B cell (primary cell): ENCODE measurements around the gene NIPBL. TPM values are rescaled to one million over a fixed set of nuclear protein-coding genes. Genes with fewer than 3 reads are reported as not detected.
"Not testable (repeated sequence)": the region's sequence is repeated elsewhere in the genome, so short reads cannot be mapped to it uniquely, and the experiment has no call there.

Source experiments
- ATAC-seq: fragments of 200-7000 bp; cut with Tn5 transposase; one replicate; pipeline ENCODE4 v1.10.0; 2021; ENCODE audit warnings: low read depth, mild to moderate bottlenecking, moderate number of reproducible peaks, moderate library complexity
- CTCF ChIA-PET: fragments of 350-600 bp; sonication (Branson Sonifier 250); formaldehyde crosslinking; loops from one replicate; lab custom pipeline; 2021; ENCODE audit warnings: antibody characterized with exemption, inconsistent platforms; lab: Charles Lee
- POLR2A ChIA-PET: fragments of 350-600 bp; sonication (Branson Sonifier 250); formaldehyde crosslinking; loops from one replicate; lab custom pipeline; 2021; ENCODE audit warnings: antibody characterized with exemption; lab: Charles Lee
- DNase-seq: peaks from one replicate; pipeline ENCODE4 v3.0.0; 2013
- H2AFZ ChIP-seq: 2 replicates; pipeline ENCODE4 v1.6.1; 2012; ENCODE audit warnings: mild to moderate bottlenecking, low read depth, low read length; ENCODE audit not compliant: insufficient read depth, poor library complexity, severe bottlenecking
- H3K27ac ChIP-seq, 2 donors: 1 replicate in 1 of 2; 2 replicates in 1 of 2; pipeline ENCODE4 v1.5.1; 2012 to 2013; ENCODE audit warnings: low read length in 2 of 2, mild to moderate bottlenecking in 2 of 2, moderate library complexity in 1 of 2
- H3K27me3 ChIP-seq, 4 experiments: fragments of 200-600 bp in 1 of 4; sonication (generic) in 1 of 4; replicated peaks in 1 of 4; 1 replicate in 2 of 4; 2 replicates in 2 of 4; pipeline versions ENCODE4 v1.6.1 to v1.7.0; 2013 to 2016; ENCODE audit warnings: low read length in 3 of 4, mild to moderate bottlenecking in 2 of 4, mixed read lengths in 1 of 4, moderate library complexity in 1 of 4; ENCODE audit not compliant: insufficient read depth in 4 of 4, control insufficient read depth in 3 of 4; ENCODE audit errors: control extremely low read depth in 1 of 4
- H3K36me3 ChIP-seq, 2 experiments: replicated peaks in 1 of 2; 1 replicate in 1 of 2; 2 replicates in 1 of 2; pipeline versions ENCODE4 v1.6.1 to v1.7.1; 2013; ENCODE audit warnings: low read length in 1 of 2; ENCODE audit not compliant: insufficient read depth in 2 of 2, control insufficient read depth in 1 of 2; ENCODE audit errors: control extremely low read depth in 1 of 2, extremely low read depth in 1 of 2
- H3K4me1 ChIP-seq, 2 donors: fragments of 200-600 bp in 1 of 2; sonication (generic) in 1 of 2; 1 replicate in 1 of 2; 2 replicates in 1 of 2; pipeline versions ENCODE4 v1.5.1 to v1.6.1; 2013 to 2017; ENCODE audit warnings: low read length in 2 of 2; ENCODE audit not compliant: control insufficient read depth in 2 of 2, insufficient read depth in 2 of 2
- H3K4me2 ChIP-seq: replicated peaks from 2 replicates; pipeline ENCODE3; 2012; ENCODE audit warnings: mild to moderate bottlenecking, low read depth, low read length; ENCODE audit not compliant: poor library complexity, severe bottlenecking
- H3K4me3 ChIP-seq, 5 experiments: fragments of 200-600 bp in 1 of 5; sonication (generic) in 1 of 5; 1 replicate in 3 of 5; 2 replicates in 2 of 5; pipeline versions ENCODE4 v1.5.1 to v1.7.0; 2011 to 2016; ENCODE audit warnings: low read length in 4 of 5, mild to moderate bottlenecking in 4 of 5, low read depth in 2 of 5, control low read depth in 1 of 5, moderate library complexity in 1 of 5; ENCODE audit not compliant: insufficient read depth in 1 of 5; ENCODE audit errors: control extremely low read depth in 1 of 5, extremely low read depth in 1 of 5
- H3K79me2 ChIP-seq: fragments of 200-600 bp; sonication (generic); one replicate; pipeline ENCODE4 v1.6.0; 2016; ENCODE audit warnings: low read length; ENCODE audit not compliant: control insufficient read depth, insufficient read depth
- H3K9ac ChIP-seq: fragments of 200-600 bp; sonication (generic); 2 replicates; pipeline ENCODE4 v1.6.1; 2017; ENCODE audit warnings: mild to moderate bottlenecking, low read length, moderate library complexity
- H3K9me3 ChIP-seq, 3 donors: one replicate each; pipeline versions ENCODE4 v1.6.1 to v1.7.1; 2013; ENCODE audit warnings: low read length in 2 of 3; ENCODE audit not compliant: control insufficient read depth in 2 of 3, insufficient read depth in 1 of 3; ENCODE audit errors: control extremely low read depth in 1 of 3
- H4K20me1 ChIP-seq: 2 replicates; pipeline ENCODE4 v1.6.0; 2012; ENCODE audit warnings: mild to moderate bottlenecking, low read length; ENCODE audit not compliant: insufficient read depth, control insufficient read depth, poor library complexity, severe bottlenecking
- H3K27ac Mint-ChIP-seq: one replicate; pipeline ENCODE4 v1.8.0; 2021; ENCODE audit warnings: mixed read lengths
- H3K27me3 Mint-ChIP-seq: one replicate; pipeline ENCODE4 v1.8.0; 2021; ENCODE audit warnings: mixed read lengths
- H3K4me1 Mint-ChIP-seq: one replicate; pipeline ENCODE4 v1.8.0; 2021; ENCODE audit warnings: mixed read lengths
- H3K4me3 Mint-ChIP-seq: one replicate; pipeline ENCODE4 v1.8.0; 2021; ENCODE audit warnings: mixed read lengths
- H3K9me3 Mint-ChIP-seq: one replicate; pipeline ENCODE4 v1.8.0; 2022; ENCODE audit warnings: mixed read lengths; ENCODE audit not compliant: insufficient read depth
- CTCF ChIP-seq: fragments of 200-600 bp; IDR thresholded peaks from one replicate; pipeline ENCODE4 v1.8.0; 2022; ENCODE audit warnings: antibody characterized with exemption, mild to moderate bottlenecking
- EZH2 ChIP-seq: IDR thresholded peaks from 2 replicates; pipeline ENCODE4 v1.6.1; 2012; ENCODE audit warnings: borderline replicate concordance, low read depth, mild to moderate bottlenecking, moderate library complexity, low read length; ENCODE audit not compliant: insufficient read depth, poor library complexity, severe bottlenecking
- WGBS: methylation state at CpG from one replicate; pipeline ENCODE4 v1.1.5; 2013; ENCODE audit warnings: missing lambda C conversion rate; ENCODE audit not compliant: insufficient coverage; 5-methylcytosine and 5-hydroxymethylcytosine counted together
- intact Hi-C: fragments of 100-400 bp; cut with micrococcal nuclease; formaldehyde crosslinking; loops from one replicate; pipeline ENCODE4 v1.10.0; 2022
- polyA plus RNA-seq: library from polyadenylated mRNA; depleted of rRNA; stranded (reverse); fragments of >200 nt; gene quantifications from 2 replicates; pipeline ENCODE4 v1.2.3, GENCODE V29; 2012
- total RNA-seq, 2 donors: library from RNA; stranded (reverse); fragments of 120-200 nt in 1 of 2; gene quantifications; 1 replicate in 1 of 2; 2 replicates in 1 of 2; pipeline versions ENCODE4 v1.2.3 to v1.2.4, GENCODE V29; 2013 to 2022

NIPBL gene
- total and polyA plus RNA-seq, 2 donors (not counting 1 experiment from before 2014, with no cell fraction given) = 24.7 to 112 TPM

GRCh38 chr5:36915653-36916052, 39.1 kb downstream of the NIPBL start:
- POLR2A ChIA-PET = no interaction called here
- Histone ChIP-seq H3K36me3 (no peaks in the 10 kb centered on the region), H2AFZ (no peak overlapping the region), H4K20me1 (peaks cover 67% of the 10 kb centered on the region), H3K9ac (no peak overlapping the region), H3K27ac (no peak overlapping the region), H3K79me2 (peaks cover 85% of the 10 kb centered on the region), H3K4me2 (no peak overlapping the region), H3K4me1 (peaks cover 3 to 25% of the 10 kb centered on the region in 2 donors), H3K9me3 (no peaks in the 10 kb centered on the region), H3K27me3 (no peaks in the 10 kb centered on the region), H3K4me3 (no peak overlapping the region)
- H3K4me1 Mint-ChIP-seq = peaks cover 39% of the 10 kb centered on the region
- H3K9me3 Mint-ChIP-seq = no peaks in the 10 kb centered on the region
- CTCF ChIA-PET = interaction anchor here (0.5 to 0.7 kb wide), 2 partner anchors 9 to 30 kb away, joined by 3 read pairs; no protein-coding TSS in a partner anchor
- H3K4me3 Mint-ChIP-seq = no peak overlapping the region
- H3K27me3 Mint-ChIP-seq = no peaks in the 10 kb centered on the region
- intact Hi-C loops = no loop called here
- DNase-seq (no peak), ATAC-seq (no peak)
- TF ChIP-seq CTCF = no peak
- TF ChIP-seq EZH2 = no peak
- no peak overlapping the region for H3K27ac Mint-ChIP-seq

DNA sequence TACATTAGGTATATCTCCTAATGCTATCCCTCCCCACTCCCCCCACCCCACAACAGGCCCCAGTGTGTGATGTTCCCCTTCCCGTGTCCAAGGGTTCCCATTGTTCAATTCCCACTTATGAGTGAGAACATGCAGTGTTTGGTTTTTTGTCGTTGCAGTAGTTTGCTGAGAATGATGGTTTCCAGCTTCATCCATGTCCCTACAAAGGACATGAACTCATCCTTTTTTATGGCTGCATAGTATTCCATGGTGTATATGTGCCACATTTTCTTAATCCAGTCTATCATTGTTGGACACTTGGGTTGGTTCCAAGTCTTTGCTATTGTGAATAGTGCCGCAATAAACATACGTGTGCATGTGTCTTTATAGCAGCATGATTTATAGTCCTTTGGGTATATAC, 40.0 kb downstream of the NIPBL start:
- H3K27ac ChIP-seq, H3K27ac Mint-ChIP-seq, DNase-seq, H3K9me3 ChIP-seq, CTCF ChIA-PET, H3K4me3 ChIP-seq, POLR2A ChIA-PET, H3K27me3 Mint-ChIP-seq, H3K4me2 ChIP-seq, intact Hi-C loops, H3K27me3 ChIP-seq, H3K9me3 Mint-ChIP-seq, H3K4me3 Mint-ChIP-seq, H3K9ac ChIP-seq, H2AFZ ChIP-seq, H3K36me3 ChIP-seq, ATAC-seq: not testable (repeated sequence)
- WGBS = no CpG with 5 or more reads among the region's 4 CpGs
- Histone ChIP-seq H3K4me1 (peaks cover 3 to 20% of the 10 kb centered on the region in 2 donors), H4K20me1 (peaks cover 66% of the 10 kb centered on the region), H3K79me2 (peaks cover 85% of the 10 kb centered on the region)
- peaks cover 47% of the 10 kb centered on the region for H3K4me1 Mint-ChIP-seq

DNA sequence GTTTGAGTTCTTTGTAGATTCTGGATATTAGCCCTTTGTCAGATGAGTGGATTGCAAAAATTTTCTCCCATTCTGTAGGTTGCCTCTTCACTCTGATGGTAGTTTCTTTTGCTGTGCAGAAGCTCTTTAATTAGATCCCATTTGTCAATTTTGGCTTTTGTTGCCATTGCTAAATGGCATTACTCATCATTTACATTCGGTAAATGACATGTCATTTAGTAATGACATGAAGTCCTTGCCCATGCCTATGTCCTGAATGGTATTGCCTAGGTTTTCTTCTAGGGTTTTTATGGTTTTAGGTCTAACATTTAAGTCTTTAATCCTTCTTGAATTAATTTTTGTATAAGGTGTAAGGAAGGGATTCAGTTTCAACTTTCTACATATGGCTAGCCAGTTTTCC, 40.8 kb downstream of the NIPBL start:
- H3K27me3 ChIP-seq, intact Hi-C loops, DNase-seq, H3K27ac Mint-ChIP-seq, H3K4me2 ChIP-seq, ATAC-seq, H2AFZ ChIP-seq, H3K36me3 ChIP-seq, H3K27me3 Mint-ChIP-seq, H3K27ac ChIP-seq, CTCF ChIA-PET, H3K9me3 Mint-ChIP-seq, POLR2A ChIA-PET, H3K4me3 ChIP-seq, H3K9me3 ChIP-seq, H3K9ac ChIP-seq: not testable (repeated sequence)
- peaks cover 85% of the 10 kb centered on the region for H3K79me2 ChIP-seq
- H3K4me3 Mint-ChIP-seq = peak overlapping the region; percentile 10
- peaks cover 67% of the 10 kb centered on the region for H4K20me1 ChIP-seq
- H3K4me1 Mint-ChIP-seq = peaks cover 50% of the 10 kb centered on the region
- H3K4me1 ChIP-seq = peaks cover 3 to 20% of the 10 kb centered on the region in 2 donors
- no CpG with 5 or more reads among the region's 1 CpG for WGBS
